GM20000 (cell line): ENCODE results near the gene EGR2.

Experiments
- DNase-seq: peaks from one replicate; pipeline ENCODE4 v3.0.0; 2012; ENCODE audit warnings: low spot score
- CTCF ChIP-seq: IDR thresholded peaks from 2 replicates; pipeline ENCODE4 v1.5.1; 2012; ENCODE audit warnings: mild to moderate bottlenecking, control low read depth; ENCODE audit errors: extremely low read depth, missing control alignments

EGR2 gene

GRCh38 chr10:62842983-62843382 lies 26.8 kb upstream of the EGR2 start:
- DNase-seq = no peak
- no peak for TF ChIP-seq CTCF

GRCh38 chr10:62839590-62839989 lies 23.4 kb upstream of the EGR2 start:
- no peak for DNase-seq
- TF ChIP-seq CTCF = no peak

GRCh38 chr10:62831346-62831745 lies 15.2 kb upstream of the EGR2 start:
- TF ChIP-seq CTCF = no peak
- DNase-seq = no peak

- DNase-seq = no peak
- no peak for TF ChIP-seq CTCF
Measured at GRCh38 chr10:62830679-62831078, 14.5 kb upstream of the EGR2 start.

GRCh38 chr10:62829622-62830021 lies 13.5 kb upstream of the EGR2 start:
- no peak for DNase-seq

GRCh38 chr10:62826273-62826672 lies 10.1 kb upstream of the EGR2 start:
- no peak for TF ChIP-seq CTCF
- DNase-seq = no peak

More at GRCh38 chr10:62829622-62830021, 13.5 kb upstream of the EGR2 start:
- no peak for TF ChIP-seq CTCF

- DNase-seq = no peak
- TF ChIP-seq CTCF = no peak
Measured at GRCh38 chr10:62820586-62820985, 4.4 kb upstream of the EGR2 start.
